Ectodermal cell (in vitro differentiated cells): ENCODE results near the gene ACTL10.
A peak's percentile ranks its signal among the peaks of the same experiment; 100 is the strongest.

Experiments
- H3K27ac ChIP-seq: 2 replicates; pipeline ENCODE4 v1.7.0; 2013; ENCODE audit warnings: mild to moderate bottlenecking, low read depth, low read length; ENCODE audit not compliant: insufficient read depth, poor library complexity, severe bottlenecking
- H3K27me3 ChIP-seq: 2 replicates; pipeline ENCODE4 v1.7.0; 2013; ENCODE audit warnings: mild to moderate bottlenecking, low read length; ENCODE audit not compliant: insufficient read depth, control insufficient read depth, poor library complexity, severe bottlenecking
- H3K36me3 ChIP-seq: one replicate; pipeline ENCODE4 v1.7.0; 2013; ENCODE audit warnings: low read length; ENCODE audit not compliant: control insufficient read depth, insufficient read depth
- H3K4me1 ChIP-seq: one replicate; pipeline ENCODE4 v1.7.0; 2013; ENCODE audit warnings: low read length; ENCODE audit not compliant: control insufficient read depth, insufficient read depth
- H3K4me3 ChIP-seq: 2 replicates; pipeline ENCODE4 v1.7.0; 2013; ENCODE audit warnings: low read depth, low read length, control low read depth; ENCODE audit not compliant: insufficient read depth
- H3K9me3 ChIP-seq: 2 replicates; pipeline ENCODE4 v1.7.0; 2013; ENCODE audit warnings: mild to moderate bottlenecking, low read length, moderate library complexity; ENCODE audit not compliant: control insufficient read depth
- WGBS, 2 experiments: methylation state at CpG; one replicate each; pipeline ENCODE4 v1.1.7; 2013; ENCODE audit warnings: missing lambda C conversion rate in 2 of 2; 5-methylcytosine and 5-hydroxymethylcytosine counted together

Gene ACTL10

GRCh38 chr20:33656010-33656782 lies 10.5 kb upstream of the ACTL10 start:
- H3K4me3 ChIP-seq, result no peak overlapping the region
- 93 to 94% methylated on average over 10 of the region's 10 CpGs for WGBS, 2 experiments
- H3K27ac ChIP-seq, result no peak overlapping the region
- no peaks in the 10 kb centered on the region for H3K9me3 ChIP-seq
- no peaks in the 10 kb centered on the region for H3K4me1 ChIP-seq
- H3K27me3 ChIP-seq, result no peaks in the 10 kb centered on the region
- H3K36me3 ChIP-seq, result no peaks in the 10 kb centered on the region

- Histone ChIP-seq H3K4me3 (no peak overlapping the region), H3K9me3 (no peaks in the 10 kb centered on the region), H3K27me3 (no peaks in the 10 kb centered on the region), H3K4me1 (no peaks in the 10 kb centered on the region), H3K36me3 (no peaks in the 10 kb centered on the region), H3K27ac (no peak overlapping the region)
- 94 to 95% methylated on average over 17 of the region's 17 CpGs for WGBS, 2 experiments
These were observed 9.7 kb upstream of the ACTL10 start for GRCh38 chr20:33656783-33657703.

GRCh38 chr20:33657704-33658095 lies 9.0 kb upstream of the ACTL10 start:
- H3K4me3 ChIP-seq, result no peak overlapping the region
- no peaks in the 10 kb centered on the region for H3K36me3 ChIP-seq
- 94 to 95% methylated on average over 12 of the region's 12 CpGs for WGBS, 2 experiments
- H3K27ac ChIP-seq, result no peak overlapping the region
- H3K4me1 ChIP-seq, result peaks cover 1% of the 10 kb centered on the region
- no peaks in the 10 kb centered on the region for H3K27me3 ChIP-seq
- H3K9me3 ChIP-seq, result no peaks in the 10 kb centered on the region

GRCh38 chr20:33658510-33658909 lies 8.2 kb upstream of the ACTL10 start:
- Histone ChIP-seq H3K4me3 (no peak overlapping the region), H3K27me3 (no peaks in the 10 kb centered on the region), H3K9me3 (no peaks in the 10 kb centered on the region), H3K27ac (no peak overlapping the region), H3K4me1 (peaks cover 4% of the 10 kb centered on the region), H3K36me3 (no peaks in the 10 kb centered on the region)
- WGBS, 2 experiments, result 93 to 95% methylated on average over 8 of the region's 8 CpGs

- no peaks in the 10 kb centered on the region for H3K36me3 ChIP-seq
- no peak overlapping the region for H3K27ac ChIP-seq
- peaks cover 4% of the 10 kb centered on the region for H3K4me1 ChIP-seq
- H3K4me3 ChIP-seq, result no peak overlapping the region
- WGBS, 2 experiments, result 91 to 93% methylated on average over 4 of the region's 4 CpGs
- no peaks in the 10 kb centered on the region for H3K9me3 ChIP-seq
- no peaks in the 10 kb centered on the region for H3K27me3 ChIP-seq
These were observed 7.8 kb upstream of the ACTL10 start for GRCh38 chr20:33658929-33659328.

- WGBS, 2 experiments, result 95 to 96% methylated on average over 32 of the region's 32 CpGs
- Histone ChIP-seq H3K4me1 (peaks cover 4% of the 10 kb centered on the region), H3K4me3 (no peak overlapping the region), H3K36me3 (no peaks in the 10 kb centered on the region), H3K27me3 (no peaks in the 10 kb centered on the region), H3K9me3 (no peaks in the 10 kb centered on the region), H3K27ac (no peak overlapping the region)
These were observed 7.3 kb upstream of the ACTL10 start for GRCh38 chr20:33659341-33660034.

- Histone ChIP-seq H3K27me3 (no peaks in the 10 kb centered on the region), H3K27ac (no peak overlapping the region), H3K4me1 (peaks cover 4% of the 10 kb centered on the region), H3K9me3 (no peaks in the 10 kb centered on the region), H3K36me3 (no peaks in the 10 kb centered on the region), H3K4me3 (no peak overlapping the region)
- WGBS, 2 experiments, result 92 to 94% methylated on average over 21 of the region's 21 CpGs
These were observed 6.6 kb upstream of the ACTL10 start for GRCh38 chr20:33660035-33660684.

- 92 to 95% methylated on average over 7 of the region's 7 CpGs for WGBS, 2 experiments
- H3K4me1 ChIP-seq, result peaks cover 4% of the 10 kb centered on the region
These were observed 6.1 kb upstream of the ACTL10 start for GRCh38 chr20:33660685-33661058.

GRCh38 chr20:33662172-33662571 lies 4.6 kb upstream of the ACTL10 start, which contains the start of gene C20orf144:
C20orf144 (plus strand) TSS chr20:33662327; CDS start chr20:33662346, 19 bp downstream.
- peaks cover 7% of the 10 kb centered on the region for H3K4me1 ChIP-seq
- WGBS, 2 experiments, result 93 to 95% methylated on average over 10 of the region's 10 CpGs
- peaks cover 4% of the 10 kb centered on the region for H3K27me3 ChIP-seq
- no peaks in the 10 kb centered on the region for H3K9me3 ChIP-seq
- peak within 1 kb of the TSS; percentile 91 for H3K4me3 ChIP-seq
- no peaks in the 10 kb centered on the region for H3K36me3 ChIP-seq
- no peak within 1 kb of the TSS for H3K27ac ChIP-seq

More at GRCh38 chr20:33660685-33661058, 6.1 kb upstream of the ACTL10 start:
- no peaks in the 10 kb centered on the region for H3K36me3 ChIP-seq
- H3K4me3 ChIP-seq, result no peak overlapping the region
- no peaks in the 10 kb centered on the region for H3K27me3 ChIP-seq
- H3K27ac ChIP-seq, result no peak overlapping the region
- no peaks in the 10 kb centered on the region for H3K9me3 ChIP-seq
